ENCODE results near the gene MRPS22. TPM values are rescaled to one million over a fixed set of nuclear protein-coding genes. Genes with fewer than 3 reads are reported as not detected.

Gene MRPS22
- polyA plus RNA-seq, 3 donors: 19.2 to 43.2 (median 39.0) TPM

DNA sequence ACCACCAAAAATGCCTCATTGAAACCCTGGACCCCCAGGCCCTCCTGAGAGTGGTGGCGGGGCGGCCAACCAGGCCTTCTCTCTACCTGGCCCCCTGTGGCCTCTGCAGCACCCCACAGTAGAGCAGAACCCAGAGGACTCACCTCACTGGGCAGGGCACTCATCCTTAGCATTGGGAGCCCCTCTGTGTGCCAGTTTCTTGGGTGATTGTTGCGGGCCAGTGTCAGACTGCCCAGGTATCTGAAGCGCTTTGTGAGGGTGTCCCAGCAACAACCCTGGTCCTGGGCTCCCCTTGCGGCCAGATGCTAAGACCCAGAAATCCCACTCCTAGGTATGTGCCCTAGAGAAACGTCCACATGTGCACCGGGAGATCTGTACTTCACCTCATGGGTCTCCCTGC is 20.7 kb upstream of the MRPS22 start:
- no peaks in the 10 kb centered on the region for H4K20me1 ChIP-seq (ENCODE audit: insufficient read depth, low read length)
- DNase-seq: no peak
- H3K9me3 ChIP-seq (replicated peaks in 1 of 2; ENCODE audit: control insufficient read depth in 1 of 2, insufficient read depth in 1 of 2, low read length in 2 of 2): no peaks in the 10 kb centered on the region
- Mint-ChIP-seq H3K36me3 (no peaks in the 10 kb centered on the region), H3K9me3 (no peaks in the 10 kb centered on the region), H3K4me3 (no peak overlapping the region), H3K27ac (no peak overlapping the region), H3K27me3 (ENCODE audit: low read depth in 3 of 3) (peaks cover 4 to 9% (median 8%) of the 10 kb centered on the region in 3 donors), H3K4me1 (no peaks in the 10 kb centered on the region)
- no peak overlapping the region for H3K27ac ChIP-seq (ENCODE audit: low read depth in 1 of 2, low read length in 2 of 2)
- H3K79me2 ChIP-seq (ENCODE audit: insufficient read depth, low read length): no peaks in the 10 kb centered on the region
- intact Hi-C loops (cut with micrococcal nuclease): no loop called here
- no peak overlapping the region for H2AFZ ChIP-seq (ENCODE audit: insufficient read depth, low read depth, low read length, poor library complexity, severe bottlenecking)
- no peaks in the 10 kb centered on the region for H3K27me3 ChIP-seq (ENCODE audit: control insufficient read depth in 2 of 2, insufficient read depth in 2 of 2, low read length in 2 of 2)
- no peak overlapping the region for H3K4me3 ChIP-seq (replicated peaks in 1 of 3; ENCODE audit: low read depth in 2 of 3, low read length in 3 of 3)
- TF ChIP-seq, protein P1, sequence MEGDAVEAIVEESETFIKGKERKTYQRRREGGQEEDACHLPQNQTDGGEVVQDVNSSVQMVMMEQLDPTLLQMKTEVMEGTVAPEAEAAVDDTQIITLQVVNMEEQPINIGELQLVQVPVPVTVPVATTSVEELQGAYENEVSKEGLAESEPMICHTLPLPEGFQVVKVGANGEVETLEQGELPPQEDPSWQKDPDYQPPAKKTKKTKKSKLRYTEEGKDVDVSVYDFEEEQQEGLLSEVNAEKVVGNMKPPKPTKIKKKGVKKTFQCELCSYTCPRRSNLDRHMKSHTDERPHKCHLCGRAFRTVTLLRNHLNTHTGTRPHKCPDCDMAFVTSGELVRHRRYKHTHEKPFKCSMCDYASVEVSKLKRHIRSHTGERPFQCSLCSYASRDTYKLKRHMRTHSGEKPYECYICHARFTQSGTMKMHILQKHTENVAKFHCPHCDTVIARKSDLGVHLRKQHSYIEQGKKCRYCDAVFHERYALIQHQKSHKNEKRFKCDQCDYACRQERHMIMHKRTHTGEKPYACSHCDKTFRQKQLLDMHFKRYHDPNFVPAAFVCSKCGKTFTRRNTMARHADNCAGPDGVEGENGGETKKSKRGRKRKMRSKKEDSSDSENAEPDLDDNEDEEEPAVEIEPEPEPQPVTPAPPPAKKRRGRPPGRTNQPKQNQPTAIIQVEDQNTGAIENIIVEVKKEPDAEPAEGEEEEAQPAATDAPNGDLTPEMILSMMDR (IDR thresholded peaks at IDR 0.05): no peak
- H3K4me2 ChIP-seq (replicated peaks; ENCODE audit: extremely low read depth, low read length, poor library complexity, severe bottlenecking): no peak overlapping the region
- no peak overlapping the region for H3K9ac ChIP-seq (ENCODE audit: insufficient read depth, low read length, poor library complexity, severe bottlenecking)
- no peaks in the 10 kb centered on the region for H3K4me1 ChIP-seq (ENCODE audit: control insufficient read depth in 1 of 2, insufficient read depth in 2 of 2, low read length in 2 of 2)
- H3K36me3 ChIP-seq (replicated peaks in 1 of 2; ENCODE audit: control insufficient read depth in 1 of 2, insufficient read depth in 2 of 2, low read length in 2 of 2): no peaks in the 10 kb centered on the region
- WGBS (ENCODE audit: insufficient coverage): 84% methylated on average over 2 of the region's 7 CpGs

DNA sequence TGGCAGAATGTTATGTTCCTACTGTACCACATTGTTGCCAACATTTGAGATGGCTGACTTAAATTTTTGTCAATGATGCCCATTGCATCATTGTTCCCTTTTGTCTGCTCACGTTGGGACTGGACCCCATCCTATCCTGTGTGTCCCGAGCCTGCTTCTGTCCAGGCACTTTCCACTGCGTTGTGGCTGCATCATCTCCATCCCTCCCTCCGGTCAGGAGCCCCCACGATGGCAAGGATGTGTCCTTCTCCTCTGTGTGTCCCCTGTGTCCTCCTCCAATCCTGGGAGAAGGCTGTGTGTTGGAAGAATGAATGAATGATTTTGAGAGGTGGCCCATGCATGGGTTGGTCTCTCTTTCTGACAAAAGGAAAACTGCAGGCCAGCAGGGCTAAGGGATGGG is 19.4 kb upstream of the MRPS22 start:
- intact Hi-C loops (cut with micrococcal nuclease): no loop called here

More for the DNA sequence above, 19.4 kb upstream of the MRPS22 start:
- H3K4me1 Mint-ChIP-seq: peaks cover 6% of the 10 kb centered on the region
- no peaks in the 10 kb centered on the region for H4K20me1 ChIP-seq (ENCODE audit: insufficient read depth, low read length)
- H3K4me3 Mint-ChIP-seq: no peak overlapping the region
- H3K27me3 ChIP-seq (ENCODE audit: control insufficient read depth in 2 of 2, insufficient read depth in 2 of 2, low read length in 2 of 2): no peaks in the 10 kb centered on the region
- 100% methylated on average over 1 of the region's 5 CpGs for WGBS (ENCODE audit: insufficient coverage)
- H3K79me2 ChIP-seq (ENCODE audit: insufficient read depth, low read length): no peaks in the 10 kb centered on the region
- H3K36me3 Mint-ChIP-seq: no peaks in the 10 kb centered on the region
- H3K9me3 Mint-ChIP-seq: no peaks in the 10 kb centered on the region
- no peak overlapping the region for H3K4me3 ChIP-seq (replicated peaks in 1 of 3; ENCODE audit: low read depth in 2 of 3, low read length in 3 of 3)
- TF ChIP-seq, protein P1 (IDR thresholded peaks at IDR 0.05): no peak
- H3K27me3 Mint-ChIP-seq (ENCODE audit: low read depth in 3 of 3): peaks cover 2 to 9% (median 6%) of the 10 kb centered on the region in 3 donors
- no peak overlapping the region for H3K9ac ChIP-seq (ENCODE audit: insufficient read depth, low read length, poor library complexity, severe bottlenecking)
- H3K36me3 ChIP-seq (replicated peaks in 1 of 2; ENCODE audit: control insufficient read depth in 1 of 2, insufficient read depth in 2 of 2, low read length in 2 of 2): no peaks in the 10 kb centered on the region
- no peak overlapping the region for H3K27ac ChIP-seq (ENCODE audit: low read depth in 1 of 2, low read length in 2 of 2)
- H3K4me2 ChIP-seq (replicated peaks; ENCODE audit: extremely low read depth, low read length, poor library complexity, severe bottlenecking): no peak overlapping the region
- H3K27ac Mint-ChIP-seq: peak overlapping the region in 1 of 7 donors; percentile 11
- H3K9me3 ChIP-seq (replicated peaks in 1 of 2; ENCODE audit: control insufficient read depth in 1 of 2, insufficient read depth in 1 of 2, low read length in 2 of 2): no peaks in the 10 kb centered on the region
- DNase-seq: no peak
- no peak overlapping the region for H2AFZ ChIP-seq (ENCODE audit: insufficient read depth, low read depth, low read length, poor library complexity, severe bottlenecking)
- peaks cover 0 to 6% of the 10 kb centered on the region in 2 donors for H3K4me1 ChIP-seq (ENCODE audit: control insufficient read depth in 1 of 2, insufficient read depth in 2 of 2, low read length in 2 of 2)

Measured in CD14-positive monocyte (primary cell).